NOMO-1 treated with DMSO at 0.1 percent for 48 hours (cell line): ENCODE data around the gene SOX3.

Experiments
- DNase-seq: peaks from one replicate; lab custom pipeline; 2025; ENCODE audit not compliant: unreplicated experiment; lab: John Stamatoyannopoulos, UW

Gene SOX3

GRCh38 chrX:140500441-140500840 lies 4.4 kb downstream of the SOX3 start:
- peak; percentile 10 for DNase-seq

GRCh38 chrX:140495739-140496138 lies 9.1 kb downstream of the SOX3 start:
- DNase-seq = no peak

GRCh38 chrX:140492066-140492994 lies 12.5 kb downstream of the SOX3 start:
- DNase-seq = no peak

GRCh38 chrX:140480765-140481164 lies 24.1 kb downstream of the SOX3 start:
- DNase-seq = no peak

GRCh38 chrX:140477987-140478386 lies 26.9 kb downstream of the SOX3 start:
- no peak for DNase-seq

GRCh38 chrX:140475025-140475424 lies 29.8 kb downstream of the SOX3 start:
- no peak for DNase-seq

- DNase-seq = no peak
These were observed 37.7 kb downstream of the SOX3 start for GRCh38 chrX:140467211-140467610.
